HepG2 (cell line): Measurements from ENCODE around the gene KLC4. TPM values are rescaled to one million over a fixed set of nuclear protein-coding genes. Genes with fewer than 3 reads are reported as not detected.

Source experiments
- ATAC-seq: fragments of 200-7000 bp; cut with Tn5 transposase; 3 replicates; pipeline ENCODE4 v1.9.1; 2020; ENCODE audit warnings: mild to moderate bottlenecking, moderate library complexity
- BruUV-seq: library from RNA; stranded (reverse); fragments of 400-500 nt; replicated peaks from 2 replicates; lab custom pipeline; 2021; lab: Mats Ljungman, UMichigan
- CTCF ChIA-PET: fragments of 300-600 bp; formaldehyde crosslinking; extraction: SDS; loops from one replicate; lab custom pipeline; 2021; ENCODE audit warnings: low total read pairs, inconsistent platforms, low intra/inter-chr PET ratio; lab: Yijun Ruan, JAX
- POLR2A ChIA-PET: fragments of 350-600 bp; sonication (Branson Sonifier 250); formaldehyde crosslinking; loops from one replicate; lab custom pipeline; 2020; ENCODE audit warnings: antibody characterized with exemption, inconsistent platforms; lab: Yijun Ruan, JAX
- DNase-seq: peaks from one replicate; pipeline ENCODE4 v3.0.0-alpha.2; 2015; ENCODE audit warnings: low spot score
- FAIRE-seq: peaks from 3 replicates; lab custom pipeline; 2011; peaks lifted over from hg19 to GRCh38; lab: Jason Lieb, UNC
- H2AFZ ChIP-seq: one replicate; pipeline ENCODE4 v1.6.1; 2011; ENCODE audit warnings: low read length, inconsistent platforms
- H3K27ac ChIP-seq: fragments of 300-600 bp; 3 replicates; pipeline ENCODE4 v1.8.0; 2011; ENCODE audit warnings: mixed run types, mild to moderate bottlenecking, mixed read lengths, low read length, inconsistent platforms; ENCODE audit not compliant: insufficient read depth; ENCODE audit errors: extremely low read length
- H3K27me3 ChIP-seq, 2 experiments: fragments of 200-600 bp in 1 of 2; 2 replicates in 1 of 2; 3 replicates in 1 of 2; pipeline versions ENCODE4 v1.6.0 to v1.8.0; 2011; ENCODE audit warnings: low read length in 2 of 2, mild to moderate bottlenecking in 2 of 2, moderate library complexity in 2 of 2, inconsistent platforms in 1 of 2; ENCODE audit not compliant: insufficient read depth in 2 of 2, control insufficient read depth in 1 of 2
- H3K36me3 ChIP-seq, 2 experiments: fragments of 200-600 bp in 1 of 2; replicated peaks in 1 of 2; 2 replicates in 1 of 2; 3 replicates in 1 of 2; pipeline versions ENCODE4 v1.5.1 to v1.8.0; 2011; ENCODE audit warnings: low read length in 2 of 2, inconsistent platforms in 1 of 2; ENCODE audit not compliant: insufficient read depth in 2 of 2, control insufficient read depth in 1 of 2
- H3K4me1 ChIP-seq: 2 replicates; pipeline ENCODE4 v1.5.1; 2012; ENCODE audit warnings: low read length, inconsistent platforms; ENCODE audit not compliant: insufficient read depth
- H3K4me2 ChIP-seq: 2 replicates; pipeline ENCODE4 v1.6.0; 2011; ENCODE audit warnings: low read depth, low read length, inconsistent platforms
- H3K4me3 ChIP-seq, 3 experiments: fragments of 200-600 bp in 1 of 3; sonication (generic), shearing (Covaris generic) in 1 of 3; replicated peaks in 1 of 3; 2 replicates each; pipeline ENCODE4 v1.5.1; 2011 to 2016; ENCODE audit warnings: low read length in 3 of 3, inconsistent platforms in 2 of 3, low read depth in 2 of 3, mild to moderate bottlenecking in 2 of 3, control low read depth in 1 of 3, mixed read lengths in 1 of 3; ENCODE audit not compliant: insufficient read depth in 1 of 3
- H3K79me2 ChIP-seq: one replicate; pipeline ENCODE4 v1.6.1; 2011; ENCODE audit warnings: low read length, inconsistent platforms; ENCODE audit not compliant: insufficient read depth
- H3K9ac ChIP-seq: 2 replicates; pipeline ENCODE4 v1.6.0; 2011; ENCODE audit warnings: mild to moderate bottlenecking, low read depth, low read length, inconsistent platforms; ENCODE audit not compliant: insufficient read depth
- H3K9me3 ChIP-seq: 2 replicates; pipeline ENCODE4 v1.5.1; 2012; ENCODE audit warnings: mild to moderate bottlenecking, low read length
- H4K20me1 ChIP-seq: 2 replicates; pipeline ENCODE4 v1.6.0; 2011; ENCODE audit warnings: inconsistent platforms, mild to moderate bottlenecking, low read length, moderate library complexity; ENCODE audit not compliant: insufficient read depth
- CCDC6 ChIP-seq: sonication (generic); formaldehyde crosslinking; IDR thresholded peaks from 2 replicates; pipeline ENCODE4 v1.8.1; 2022; ENCODE audit warnings: mild to moderate bottlenecking, missing genetic modification reagents, moderate library complexity
- GFI1 ChIP-seq: sonication (generic); formaldehyde crosslinking; IDR thresholded peaks from 2 replicates; pipeline ENCODE4 v1.5.0; 2020; ENCODE audit warnings: missing genetic modification reagents, mild to moderate bottlenecking, borderline replicate concordance
- JUND ChIP-seq: sonication (generic); formaldehyde crosslinking; IDR thresholded peaks from 2 replicates; pipeline ENCODE4 v1.8.0; 2022; ENCODE audit warnings: mild to moderate bottlenecking, missing genetic modification reagents
- MAF1 ChIP-seq: sonication (generic); formaldehyde crosslinking; IDR thresholded peaks from 2 replicates; pipeline ENCODE4 v1.5.0; 2020; ENCODE audit warnings: missing genetic modification reagents, borderline replicate concordance
- MAFG ChIP-seq: sonication (generic); formaldehyde crosslinking; IDR thresholded peaks from 2 replicates; pipeline ENCODE4 v1.5.1; 2020; ENCODE audit warnings: mild to moderate bottlenecking, missing genetic modification reagents
- POGK ChIP-seq: sonication (generic); formaldehyde crosslinking; conservative IDR thresholded peaks from 2 replicates; pipeline ENCODE4 v1.8.0; 2022; ENCODE audit warnings: mild to moderate bottlenecking, moderate library complexity, missing genetic modification reagents
- REPIN1 ChIP-seq: sonication (generic); formaldehyde crosslinking; IDR thresholded peaks from 2 replicates; pipeline ENCODE4 v1.8.0; 2022; ENCODE audit warnings: missing genetic modification reagents, low read depth, mild to moderate bottlenecking, borderline replicate concordance
- SNAI1 ChIP-seq: sonication (generic); formaldehyde crosslinking; IDR thresholded peaks from 2 replicates; pipeline ENCODE4 v1.5.0; 2020; ENCODE audit warnings: mild to moderate bottlenecking, missing genetic modification reagents, borderline replicate concordance
- TP53 ChIP-seq: sonication (generic); formaldehyde crosslinking; conservative IDR thresholded peaks from 2 replicates; pipeline ENCODE4 v1.4.0; 2020; ENCODE audit warnings: missing genetic modification reagents
- ZNF138 ChIP-seq: sonication (generic); formaldehyde crosslinking; IDR thresholded peaks from 2 replicates; pipeline ENCODE4 v1.5.0; 2020; ENCODE audit warnings: mild to moderate bottlenecking, low read depth, missing genetic modification reagents
- ZNF329 ChIP-seq: sonication (generic); formaldehyde crosslinking; IDR thresholded peaks from 2 replicates; pipeline ENCODE4 v1.9.0; 2021; ENCODE audit warnings: low read depth, mild to moderate bottlenecking, missing genetic modification reagents
- ZNF737 ChIP-seq: sonication (generic); formaldehyde crosslinking; IDR thresholded peaks from 2 replicates; pipeline ENCODE4 v1.5.0; 2020; ENCODE audit warnings: missing genetic modification reagents, mild to moderate bottlenecking, borderline replicate concordance
- ZNF775 ChIP-seq: sonication (generic); formaldehyde crosslinking; IDR thresholded peaks from 2 replicates; pipeline ENCODE4 v1.4.0; 2020; ENCODE audit warnings: missing genetic modification reagents, mild to moderate bottlenecking, moderate library complexity, borderline replicate concordance
- WGBS: methylation state at CpG from one replicate; pipeline ENCODE4 v1.1.6; 2017; ENCODE audit warnings: low lambda C conversion rate; 5-methylcytosine and 5-hydroxymethylcytosine counted together
- in situ Hi-C: cut with HindIII; loops from 2 replicates; pipeline ENCODE4 v1.10.0; 2017; ENCODE audit warnings: low pct_unique_long_range_greater_than_20kb; ENCODE audit not compliant: extremely low pct_ligation_motif_present
- intact Hi-C: fragments of 100-400 bp; cut with micrococcal nuclease; formaldehyde crosslinking; loops from one replicate; pipeline ENCODE4 v1.10.0; 2022; ENCODE audit not compliant: unreplicated experiment
- polyA plus RNA-seq, 8 experiments: library from polyadenylated mRNA; depleted of rRNA in 3 of 8; stranded (reverse) in 7 of 8; unstranded in 1 of 8; fragments of >200 nt; fragmentation: Illumina TruSeq in 4 of 8; extraction: Trizol in 4 of 8; gene quantifications; 2 replicates each; pipeline versions ENCODE4 v1.2.1 to v1.2.3, GENCODE V29; 2011 to 2016; ENCODE audit warnings: low read depth in 4 of 8, missing spikeins in 1 of 8, mixed read lengths in 1 of 8; ENCODE audit not compliant: insufficient read depth in 1 of 8
- total RNA-seq, 5 experiments: library from RNA; depleted of rRNA; stranded (reverse); fragments of >200 nt; fragmentation: Illumina TruSeq; extraction: Trizol; gene quantifications; 2 replicates each; pipeline ENCODE4 v1.2.3, GENCODE V29; 2016; ENCODE audit warnings: low read depth in 1 of 5

Gene KLC4
- total and polyA plus RNA-seq, 2 of the 13 experiments (the other 11 are each of a cell fraction or from before 2014, with no cell fraction given), result 45.4 to 70.4 TPM

DNA sequence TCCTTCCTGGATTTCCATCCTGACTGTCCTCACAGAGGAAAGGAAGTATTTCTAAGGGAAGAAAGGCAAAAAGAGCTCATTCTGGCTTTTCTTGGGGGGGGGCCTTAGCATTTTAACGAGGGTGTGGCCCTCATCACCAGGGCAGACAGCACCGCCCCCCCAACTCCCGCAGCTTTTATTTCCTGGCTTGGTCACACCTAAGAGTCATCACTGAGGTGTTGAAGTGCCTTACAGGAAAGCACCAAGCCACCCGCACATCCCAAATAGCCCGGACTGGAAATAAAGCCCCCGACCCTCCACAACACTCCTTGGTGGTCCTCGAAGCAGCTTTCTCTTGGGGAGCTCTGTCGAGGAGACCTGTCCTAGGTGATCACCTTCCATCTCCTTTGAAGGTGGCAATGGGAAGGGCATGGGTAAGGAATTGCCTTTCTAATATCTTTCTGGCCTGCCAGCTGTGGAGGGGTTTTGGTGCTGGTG, 17.9 kb downstream of the KLC4 start:
- peaks cover 54% of the 10 kb centered on the region for H3K79me2 ChIP-seq
- peaks cover 8% of the 10 kb centered on the region; the same call in 1 of the 2 replicates for H4K20me1 ChIP-seq
- 0 out of 2 replicates have a peak, but pooled peaks have one; percentile 10 for TF ChIP-seq TP53 (CRISPR knock-in tag)
- TF ChIP-seq ZNF138 (CRISPR knock-in tag), result 0 out of 2 replicates have a peak, but pooled peaks have one; percentile 4
- TF ChIP-seq MAFG, result no peak
- 0 out of 2 replicates have a peak, but pooled peaks have one; percentile 5 for TF ChIP-seq ZNF775 (CRISPR knock-in tag)
- 0 out of 2 replicates have a peak, but pooled peaks have one; percentile 22 for TF ChIP-seq CCDC6 (CRISPR knock-in tag)
- TF ChIP-seq ZNF329 (CRISPR knock-in tag), result 0 out of 2 replicates have a peak, but pooled peaks have one; percentile 45
- TF ChIP-seq POGK (CRISPR knock-in tag), result peak; percentile 55; the same call in 1 of the 2 replicates
- 0 out of 2 replicates have a peak, but pooled peaks have one; percentile 39 for TF ChIP-seq ZNF737 (CRISPR knock-in tag)
- no peak for TF ChIP-seq JUND (CRISPR knock-in tag)
- TF ChIP-seq GFI1, result peak; percentile 40; the same call in 1 of the 2 replicates
- TF ChIP-seq SNAI1 (CRISPR knock-in tag), result 0 out of 2 replicates have a peak, but pooled peaks have one; percentile 18
- no peak for TF ChIP-seq MAF1 (CRISPR knock-in tag)
- 0 out of 2 replicates have a peak, but pooled peaks have one; percentile 1 for TF ChIP-seq REPIN1 (CRISPR knock-in tag)
- H2AFZ ChIP-seq, result no peak overlapping the region
- H3K4me1 ChIP-seq, result peaks cover 54% of the 10 kb centered on the region
- ATAC-seq (no peak), DNase-seq (no peak), FAIRE-seq (no peak)
- no TSS peak for BruUV-seq
- CTCF ChIA-PET, result no interaction called here
- 22% methylated on average over 5 of the region's 8 CpGs for WGBS
- in situ Hi-C loops, result loop anchor here (5.0 to 10.0 kb wide), 2 partner anchors 47 to 65 kb away; no protein-coding TSS in a partner anchor
- peak overlapping the region; percentile 91 for H3K9ac ChIP-seq
- intact Hi-C loops, result loop anchor here (2.0 kb wide), 1 partner anchor 19 kb away; the partner anchor contains the start of genes KLC4 and MRPL2
- POLR2A ChIA-PET, result interaction anchor here (1.1 to 4.2 kb wide), 12 partner anchors 11 to 558 kb away, joined by 3 to 103 read pairs (median 9); partner anchors contain the start of genes CUL7, CUL9, KLC4 and KLHDC3
- H3K27me3 ChIP-seq, result no peaks in the 10 kb centered on the region; a peak in 1 of 5 replicates
- peak overlapping the region; percentile 94 for H3K4me2 ChIP-seq
- H3K9me3 ChIP-seq, result no peaks in the 10 kb centered on the region
- peak overlapping the region; percentile 84 for H3K27ac ChIP-seq
- peaks cover 4 to 6% of the 10 kb centered on the region in 2 experiments; a peak in 4 of 5 replicates for H3K36me3 ChIP-seq
- peak overlapping the region; percentile 99 to 100 (median 100) for H3K4me3 ChIP-seq
